ENCODE results near the gene MEIS1.

DNA sequence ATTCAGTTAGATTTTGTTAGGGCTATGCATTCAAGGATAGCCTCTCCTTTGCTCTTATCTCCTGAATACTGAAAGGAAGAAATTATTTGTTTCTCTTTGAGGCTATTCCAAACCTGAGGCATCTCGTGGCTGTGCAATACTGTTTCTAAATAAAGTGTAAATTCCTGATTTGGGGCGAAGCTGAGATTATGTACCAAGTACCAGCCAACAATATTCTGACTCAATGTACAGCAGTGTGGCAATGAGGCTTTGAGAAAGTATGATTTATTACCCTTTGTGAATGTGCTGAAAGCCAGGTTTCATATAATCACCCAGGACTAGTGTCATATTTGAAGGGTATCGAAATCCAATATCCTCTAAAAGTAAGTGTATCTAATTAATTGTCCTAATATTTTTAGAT lies 113.5 kb downstream of the MEIS1 start:
- TF ChIP-seq CTCF (conservative IDR thresholded peaks at IDR 0.05; ENCODE audit: low read depth in 2 of 2) (no peak), JUNB (IDR thresholded peaks at IDR 0.05; ENCODE audit: unreplicated experiment) (no peak), POLR2AphosphoS5 (IDR thresholded peaks at IDR 0.05; ENCODE audit: low read depth) (no peak), EZH2 (IDR thresholded peaks at IDR 0.05; ENCODE audit: low read depth, unreplicated experiment) (no peak), ZNF114 (CRISPR knock-in tag; IDR thresholded peaks at IDR 0.05) (no peak), ZNF331 (CRISPR knock-in tag; IDR thresholded peaks at IDR 0.05; ENCODE audit: low read depth) (no peak)
